ENCODE results near the gene MLLT3. TPM values are rescaled to one million over a fixed set of nuclear protein-coding genes. Genes with fewer than 3 reads are reported as not detected.

The MLLT3 gene
- total RNA-seq, 4 donors from 2014 or later = 15.1 to 30.5 (median 18.4) TPM

- H3K36me3 ChIP-seq = no peaks in the 10 kb centered on the region
- TF ChIP-seq POLR2A (IDR thresholded peaks at IDR 0.05) = no peak
- TF ChIP-seq CTCF (IDR thresholded peaks at IDR 0.05) = no peak
- no peak overlapping the region for H3K27ac ChIP-seq
- no peaks in the 10 kb centered on the region for H3K27me3 ChIP-seq
- no peaks in the 10 kb centered on the region for H3K4me1 ChIP-seq
- H3K9me3 ChIP-seq = no peaks in the 10 kb centered on the region
- H3K4me3 ChIP-seq = no peak overlapping the region
- no peak for DNase-seq
These were observed 249.0 kb downstream of the MLLT3 start for GRCh38 chr9:20373263-20373662.

DNA sequence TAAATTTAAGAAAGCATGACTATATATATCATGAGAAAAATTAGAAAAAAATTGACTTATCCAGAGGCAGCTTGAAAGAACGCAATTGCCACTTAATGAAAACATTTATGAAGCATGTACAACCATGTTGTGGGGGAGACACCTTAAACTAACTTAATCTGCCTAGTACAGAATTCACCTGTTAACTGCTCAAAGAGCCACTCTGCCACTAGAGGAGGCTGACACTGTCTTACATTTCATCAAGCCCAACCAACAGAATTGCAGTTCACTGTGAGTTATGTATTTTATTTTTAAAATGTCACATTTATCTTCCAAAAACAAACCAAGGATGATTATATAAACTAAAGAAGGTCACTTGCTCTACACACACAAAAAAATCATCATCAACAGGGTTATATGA, 252.9 kb downstream of the MLLT3 start:
- Histone ChIP-seq H3K4me3 (no peak overlapping the region), H3K4me1 (no peaks in the 10 kb centered on the region), H3K27me3 (no peaks in the 10 kb centered on the region), H3K27ac (no peak overlapping the region), H3K9me3 (no peaks in the 10 kb centered on the region), H3K36me3 (peaks cover 0 to 6% (median 0%) of the 10 kb centered on the region in 3 donors)
- TF ChIP-seq CTCF (IDR thresholded peaks at IDR 0.05) = no peak
- TF ChIP-seq POLR2A (IDR thresholded peaks at IDR 0.05) = no peak
- DNase-seq = no peak

- TF ChIP-seq CTCF (IDR thresholded peaks at IDR 0.05) (no peak), POLR2A (IDR thresholded peaks at IDR 0.05) (no peak)
These were observed 254.4 kb downstream of the MLLT3 start for GRCh38 chr9:20367855-20368254.

DNA sequence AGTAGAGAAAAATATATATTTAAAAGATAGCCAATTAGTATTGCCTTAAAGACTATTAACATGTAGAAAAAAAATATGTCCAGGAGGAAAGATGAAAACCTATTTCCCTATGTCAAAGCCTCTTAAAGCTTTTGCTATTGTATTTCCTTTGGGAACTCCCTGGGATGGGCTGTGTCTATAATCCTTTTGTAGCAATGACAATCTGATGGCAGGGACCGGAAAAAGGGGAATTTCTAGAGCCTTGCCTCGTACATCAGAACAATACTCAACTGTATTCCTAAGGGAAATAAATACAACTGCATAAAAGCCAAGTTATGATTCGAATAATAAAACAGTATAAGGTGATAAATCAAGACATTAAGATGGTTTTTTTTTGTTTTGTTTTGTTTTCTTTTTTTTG, 257.3 kb downstream of the MLLT3 start:
- Histone ChIP-seq H3K4me3 (no peak overlapping the region), H3K9me3 (no peaks in the 10 kb centered on the region), H3K36me3 (peaks cover 0 to 12% (median 0%) of the 10 kb centered on the region in 3 donors), H3K4me1 (no peaks in the 10 kb centered on the region), H3K27ac (no peak overlapping the region), H3K27me3 (no peaks in the 10 kb centered on the region)
- DNase-seq = no peak
- no peak for TF ChIP-seq CTCF (IDR thresholded peaks at IDR 0.05)
- no peak for TF ChIP-seq POLR2A (IDR thresholded peaks at IDR 0.05)

More at GRCh38 chr9:20367855-20368254, 254.4 kb downstream of the MLLT3 start:
- H3K4me3 ChIP-seq = no peak overlapping the region
- no peak overlapping the region for H3K27ac ChIP-seq
- no peaks in the 10 kb centered on the region for H3K4me1 ChIP-seq
- peaks cover 0 to 12% (median 0%) of the 10 kb centered on the region in 3 donors for H3K36me3 ChIP-seq
- H3K27me3 ChIP-seq = no peaks in the 10 kb centered on the region
- no peaks in the 10 kb centered on the region for H3K9me3 ChIP-seq
- DNase-seq = no peak

DNA sequence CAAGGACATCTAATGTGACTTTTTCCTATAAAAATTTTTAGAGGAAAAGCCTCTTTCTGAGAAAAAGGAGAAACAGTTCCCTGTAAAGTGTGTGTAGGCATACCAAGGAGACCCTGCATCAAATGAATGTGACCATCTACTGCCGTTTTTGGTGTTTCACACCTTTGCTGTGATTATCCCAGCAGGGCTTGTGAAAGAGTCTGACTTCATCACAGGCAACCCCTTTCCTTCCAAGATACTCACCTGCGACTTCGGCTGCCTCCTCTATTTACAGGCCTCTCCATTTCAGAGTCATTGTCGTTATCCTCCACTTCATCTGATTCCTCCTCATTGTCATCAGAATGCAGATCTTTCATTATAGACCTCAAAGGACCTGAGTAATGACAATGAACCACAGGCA, 259.1 kb downstream of the MLLT3 start:
- Histone ChIP-seq H3K9me3 (no peaks in the 10 kb centered on the region), H3K4me3 (no peak overlapping the region), H3K4me1 (no peaks in the 10 kb centered on the region), H3K27ac (no peak overlapping the region), H3K36me3 (peaks cover 0 to 12% (median 0%) of the 10 kb centered on the region in 3 donors), H3K27me3 (no peaks in the 10 kb centered on the region)
- no peak for DNase-seq
- TF ChIP-seq POLR2A (IDR thresholded peaks at IDR 0.05) = no peak
- TF ChIP-seq CTCF (IDR thresholded peaks at IDR 0.05) = no peak

Data from Peyer's patch (tissue), 4 donors.